Measurements from ENCODE around the gene ARHGAP23.

GRCh38 chr17:38415250-38416194 lies 12.7 kb upstream of the ARHGAP23 start:
- TF ChIP-seq CTCF (conservative IDR thresholded peaks at IDR 0.05) (no peak), ZFX (IDR thresholded peaks at IDR 0.05) (no peak)

Measured in C4-2B (cell line).